Gastroesophageal sphincter (tissue), 3 donors: ENCODE data around the gene TRIP11.

Source experiments
- CTCF ChIP-seq, 4 experiments: fragments of 200-600 bp in 2 of 4; fragments of 450-650 bp in 2 of 4; sonication (generic) in 1 of 4; IDR thresholded peaks; one replicate each; pipeline ENCODE4 v1.5.1; 2017 to 2019; ENCODE audit warnings: antibody characterized with exemption in 4 of 4, mild to moderate bottlenecking in 2 of 4, moderate library complexity in 2 of 4
- EP300 ChIP-seq: sonication (generic); formaldehyde crosslinking; IDR thresholded peaks from one replicate; pipeline ENCODE4 v1.6.1; 2017; ENCODE audit warnings: antibody characterized with exemption, mild to moderate bottlenecking

GRCh38 chr14:91953170-91953985, 86.5 kb downstream of the TRIP11 start:
- TF ChIP-seq CTCF (IDR thresholded peaks at IDR 0.05) = no peak
- no peak for TF ChIP-seq EP300
